Prostate gland (tissue), 2 donors: ENCODE results near the gene EVI2B. TPM values are rescaled to one million over a fixed set of nuclear protein-coding genes. Genes with fewer than 3 reads are reported as not detected.

Experiments
- DNase-seq: peaks from one replicate; pipeline ENCODE4 v3.0.0-alpha.2; 2019; ENCODE audit warnings: low spot score
- H3K27ac ChIP-seq, 2 donors: fragments of 200-600 bp; sonication (generic); 2 replicates each; pipeline ENCODE4 v1.5.1; 2017 to 2019
- H3K27me3 ChIP-seq: fragments of 200-600 bp; sonication (generic); replicated peaks from 2 replicates; pipeline ENCODE4 v1.5.1; 2019; ENCODE audit not compliant: insufficient read depth
- H3K36me3 ChIP-seq, 2 donors: fragments of 200-600 bp; sonication (generic); 1 replicate in 1 of 2; 2 replicates in 1 of 2; pipeline versions ENCODE4 v1.5.1 to v1.8.1; 2017 to 2019
- H3K4me1 ChIP-seq: fragments of 200-600 bp; sonication (generic); replicated peaks from 2 replicates; pipeline ENCODE4 v1.5.1; 2019
- H3K4me3 ChIP-seq, 2 donors: fragments of 200-600 bp; sonication (generic); 2 replicates each; pipeline ENCODE4 v1.5.1; 2017 to 2019
- H3K9me3 ChIP-seq: fragments of 200-600 bp; sonication (generic); 2 replicates; pipeline ENCODE4 v1.5.1; 2017
- CTCF ChIP-seq, 4 experiments: fragments of 200-600 bp in 2 of 4; fragments of 450-650 bp in 2 of 4; sonication (generic) in 2 of 4; IDR thresholded peaks; 1 replicate in 3 of 4; 2 replicates in 1 of 4; pipeline ENCODE4 v1.5.1; 2016 to 2019; ENCODE audit warnings: antibody characterized with exemption in 4 of 4, mild to moderate bottlenecking in 2 of 4, moderate library complexity in 2 of 4
- POLR2A ChIP-seq: fragments of 450-650 bp; IDR thresholded peaks from one replicate; pipeline ENCODE4 v1.6.1; 2016; ENCODE audit warnings: antibody characterized with exemption, mild to moderate bottlenecking
- POLR2AphosphoS5 ChIP-seq: sonication (generic); formaldehyde crosslinking; IDR thresholded peaks from one replicate; pipeline ENCODE4 v1.6.1; 2017; ENCODE audit warnings: antibody characterized with exemption
- WGBS: methylation state at CpG from one replicate; pipeline ENCODE4 v1.1.5; 2018; 5-methylcytosine and 5-hydroxymethylcytosine counted together
- intact Hi-C: fragments of 100-400 bp; cut with DNase I; formaldehyde crosslinking; loops from one replicate; pipeline ENCODE4 v1.14.2; 2022
- total RNA-seq, 2 donors: library from RNA; depleted of rRNA; stranded (reverse); fragments of >200 nt; gene quantifications; one replicate each; pipeline ENCODE4 v1.1.0, GENCODE V29; 2016

Gene EVI2B
- total RNA-seq, 2 donors from 2014 or later: 4.6 to 8.9 TPM

DNA sequence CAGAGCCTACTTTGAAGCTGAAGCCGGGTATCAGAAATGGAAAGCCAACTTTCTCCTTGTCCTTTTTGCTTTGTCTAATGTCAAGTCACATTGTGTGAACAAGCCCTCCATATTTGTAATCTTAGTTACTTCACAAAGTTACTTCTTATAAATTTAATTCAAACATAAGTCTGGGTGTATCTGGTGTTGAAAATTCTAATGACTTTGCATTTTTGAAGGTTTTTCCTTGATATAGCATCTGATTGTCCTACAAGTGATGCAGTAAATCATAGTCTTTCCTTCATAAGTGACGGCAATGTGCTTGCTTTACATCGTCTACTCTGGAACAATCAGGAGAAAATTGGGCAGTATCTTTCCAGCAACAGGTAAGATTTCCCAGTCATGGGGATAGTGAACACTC is 53.7 kb downstream of the EVI2B start:
- intact Hi-C loops: no loop called here
- 96% methylated on average over 3 of the region's 3 CpGs for WGBS
- no peak for TF ChIP-seq POLR2AphosphoS5
- no peak for TF ChIP-seq POLR2A
- TF ChIP-seq CTCF (IDR thresholded peaks at IDR 0.05): no peak
- Histone ChIP-seq H3K27ac (no peak overlapping the region), H3K4me1 (no peaks in the 10 kb centered on the region), H3K36me3 (no peaks in the 10 kb centered on the region), H3K27me3 (no peaks in the 10 kb centered on the region), H3K4me3 (no peak overlapping the region), H3K9me3 (no peaks in the 10 kb centered on the region)
- DNase-seq: no peak

DNA sequence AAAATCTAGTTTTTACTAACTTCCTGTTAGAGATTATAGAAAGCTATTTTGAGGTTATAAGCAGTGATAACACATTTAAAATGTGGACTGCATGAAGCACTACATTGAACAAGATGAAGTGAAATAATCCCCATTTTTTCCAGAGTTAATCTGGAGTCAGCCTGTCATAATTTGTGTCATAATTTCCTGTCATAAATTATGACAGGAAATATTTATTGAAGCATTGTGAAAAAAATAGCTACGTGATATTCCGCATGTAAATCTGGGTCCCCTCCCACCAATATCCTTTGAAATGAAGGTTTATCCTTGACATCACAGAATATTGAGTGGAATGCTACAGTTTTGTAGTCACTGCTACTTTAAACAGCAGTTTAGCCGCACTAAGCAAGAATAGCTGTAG is 56.9 kb downstream of the EVI2B start:
- no peaks in the 10 kb centered on the region for H3K4me1 ChIP-seq

GRCh38 chr17:31254654-31255053 is 59.2 kb downstream of the EVI2B start:
- no peak overlapping the region for H3K4me3 ChIP-seq
- H3K9me3 ChIP-seq: no peaks in the 10 kb centered on the region
- TF ChIP-seq CTCF (IDR thresholded peaks at IDR 0.05) (no peak), POLR2AphosphoS5 (no peak), POLR2A (no peak)
- intact Hi-C loops: no loop called here
- no peaks in the 10 kb centered on the region for H3K27me3 ChIP-seq
- H3K27ac ChIP-seq: no peak overlapping the region
- H3K4me1 ChIP-seq: no peaks in the 10 kb centered on the region
- 55% methylated on average over 2 of the region's 2 CpGs for WGBS
- no peak for DNase-seq
- H3K36me3 ChIP-seq: no peaks in the 10 kb centered on the region

More for the DNA sequence above, 56.9 kb downstream of the EVI2B start:
- no peak overlapping the region for H3K4me3 ChIP-seq
- TF ChIP-seq POLR2A: no peak
- TF ChIP-seq POLR2AphosphoS5: no peak
- no peak for TF ChIP-seq CTCF (IDR thresholded peaks at IDR 0.05)
- DNase-seq: no peak
- WGBS: 81% methylated on average over 3 of the region's 3 CpGs
- intact Hi-C loops: no loop called here
- no peaks in the 10 kb centered on the region for H3K36me3 ChIP-seq
- no peak overlapping the region for H3K27ac ChIP-seq
- H3K27me3 ChIP-seq: no peaks in the 10 kb centered on the region
- H3K9me3 ChIP-seq: no peaks in the 10 kb centered on the region

Other genes with a start within 250 kb of the EVI2B start
- 10 to 100 TPM; 62.3 to 68.0 TPM for gene NF1, start 219.1 kb downstream of the EVI2B start, total RNA-seq
- gene OMG, start 16.8 kb downstream of the EVI2B start, total RNA-seq: not detected
- gene EVI2A, start 7.6 kb upstream of the EVI2B start, total RNA-seq: 1 to 10 TPM; 2.6 to 4.9 TPM
- 10 to 100 TPM; 22.5 to 30.8 TPM for gene RAB11FIP4, start 77.6 kb upstream of the EVI2B start, total RNA-seq